Amygdala (tissue), 56 donors: ENCODE data around the gene UBTF.

Source experiments
- DNase-seq, 56 donors: peaks; one replicate each; lab custom pipeline; 2025; lab: John Stamatoyannopoulos, UW

Gene UBTF

GRCh38 chr17:44176671-44177501, 42.6 kb downstream of the UBTF start:
- no peak for DNase-seq

- no peak for DNase-seq
Measured at GRCh38 chr17:44176257-44176656, 43.2 kb downstream of the UBTF start.

- no peak for DNase-seq
Measured at GRCh38 chr17:44174427-44174826, 45.0 kb downstream of the UBTF start.

- no peak for DNase-seq
Measured at GRCh38 chr17:44171931-44172455, 47.5 kb downstream of the UBTF start.

- DNase-seq = peak in 3 of 56 donors; percentile 3 to 6 (median 3)
Measured at GRCh38 chr17:44170499-44171201, 48.8 kb downstream of the UBTF start, which contains the start of gene ASB16. TSS of gene ASB16 (plus strand) at chr17:44170704. CDS start at chr17:44170790, 86 bp downstream.

GRCh38 chr17:44170135-44170498, 49.4 kb downstream of the UBTF start:
- DNase-seq = no peak

- peak in 1 of 56 donors; percentile 3 for DNase-seq
Measured at GRCh38 chr17:44167181-44167861, 52.2 kb downstream of the UBTF start.

GRCh38 chr17:44164476-44164875, 55.0 kb downstream of the UBTF start:
- DNase-seq = no peak

- DNase-seq = no peak
Measured at GRCh38 chr17:44159519-44160210, 59.8 kb downstream of the UBTF start.

- DNase-seq = no peak
Measured at GRCh38 chr17:44155488-44155887, 64.0 kb downstream of the UBTF start.
